HFF-Myc (cell line): Measurements from ENCODE around the gene COX18.

Source experiments
- DNase-seq: peaks from one replicate; pipeline ENCODE4 v3.0.0-alpha.2; 2011; ENCODE audit warnings: low read depth; ENCODE audit errors: extremely low read depth
- H3K4me3 ChIP-seq: replicated peaks from 2 replicates; pipeline ENCODE4 v1.5.1; 2011; ENCODE audit warnings: low read depth, mild to moderate bottlenecking, control low read depth, low read length
- TF ChIP-seq, protein P1 (sequence below): IDR thresholded peaks from 2 replicates; pipeline ENCODE4 v1.5.1; 2012; ENCODE audit warnings: mild to moderate bottlenecking, low read depth, low read length, control low read depth; ENCODE audit errors: missing control alignments

Gene COX18

DNA sequence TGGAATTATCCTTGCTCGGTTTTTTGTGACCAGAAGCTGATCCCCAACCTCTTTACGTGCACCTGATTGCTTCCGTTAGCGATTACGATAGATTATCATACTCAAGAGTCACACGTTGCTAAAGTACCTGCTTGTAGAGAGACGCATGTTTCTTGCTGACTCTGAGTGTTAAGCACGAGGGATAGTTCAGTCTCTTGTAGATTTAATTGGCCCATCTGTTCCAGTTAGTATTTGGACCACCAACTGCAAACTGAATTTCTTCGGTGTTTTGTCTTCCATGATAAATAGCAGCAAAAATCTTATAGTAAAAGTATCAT lies 516 bp upstream of the COX18 start:
- peak overlapping the region; percentile 70 for H3K4me3 ChIP-seq
- TF ChIP-seq, protein P1, sequence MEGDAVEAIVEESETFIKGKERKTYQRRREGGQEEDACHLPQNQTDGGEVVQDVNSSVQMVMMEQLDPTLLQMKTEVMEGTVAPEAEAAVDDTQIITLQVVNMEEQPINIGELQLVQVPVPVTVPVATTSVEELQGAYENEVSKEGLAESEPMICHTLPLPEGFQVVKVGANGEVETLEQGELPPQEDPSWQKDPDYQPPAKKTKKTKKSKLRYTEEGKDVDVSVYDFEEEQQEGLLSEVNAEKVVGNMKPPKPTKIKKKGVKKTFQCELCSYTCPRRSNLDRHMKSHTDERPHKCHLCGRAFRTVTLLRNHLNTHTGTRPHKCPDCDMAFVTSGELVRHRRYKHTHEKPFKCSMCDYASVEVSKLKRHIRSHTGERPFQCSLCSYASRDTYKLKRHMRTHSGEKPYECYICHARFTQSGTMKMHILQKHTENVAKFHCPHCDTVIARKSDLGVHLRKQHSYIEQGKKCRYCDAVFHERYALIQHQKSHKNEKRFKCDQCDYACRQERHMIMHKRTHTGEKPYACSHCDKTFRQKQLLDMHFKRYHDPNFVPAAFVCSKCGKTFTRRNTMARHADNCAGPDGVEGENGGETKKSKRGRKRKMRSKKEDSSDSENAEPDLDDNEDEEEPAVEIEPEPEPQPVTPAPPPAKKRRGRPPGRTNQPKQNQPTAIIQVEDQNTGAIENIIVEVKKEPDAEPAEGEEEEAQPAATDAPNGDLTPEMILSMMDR = no peak
- DNase-seq = no peak

DNA sequence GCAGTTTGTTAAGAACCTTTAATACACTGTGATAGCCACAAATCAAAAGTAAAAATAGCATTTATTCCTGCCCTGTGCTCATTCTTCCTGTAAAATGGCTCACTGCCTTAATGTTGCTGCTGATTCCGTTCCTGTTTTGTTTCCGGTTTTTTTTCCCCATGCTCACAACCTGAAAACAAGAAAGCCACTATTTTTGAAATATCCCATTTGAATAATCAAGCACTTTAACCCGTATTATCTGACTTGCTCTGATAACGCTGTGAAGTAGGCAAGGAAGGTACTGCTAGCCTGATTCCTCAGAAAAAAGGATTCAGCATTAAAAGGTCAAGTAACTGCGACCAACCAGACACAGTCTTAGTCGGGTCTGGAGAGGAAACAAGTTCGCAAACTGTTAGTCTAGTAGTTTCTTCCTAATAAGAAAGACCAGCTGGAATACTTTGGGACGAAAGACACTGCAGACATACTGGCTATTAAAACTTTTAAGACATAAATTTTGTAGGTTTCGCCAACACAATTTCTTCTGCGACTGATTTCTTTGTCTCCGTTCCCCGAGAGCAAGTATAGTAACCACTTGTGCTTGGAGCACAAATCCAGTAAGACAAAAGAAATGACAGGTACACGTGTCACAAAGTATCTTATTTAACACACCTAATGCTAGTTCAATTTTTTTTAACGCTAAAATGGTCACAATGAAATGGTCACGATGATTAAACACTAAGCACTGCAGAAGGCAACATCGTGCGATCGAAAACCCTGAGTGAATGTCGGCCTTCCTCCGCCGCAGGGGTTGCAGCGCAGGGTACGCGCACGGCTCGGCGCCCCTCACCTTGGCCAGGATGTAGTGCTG lies 802 bp downstream of the COX18 start:
- peak; percentile 10 for DNase-seq

DNA sequence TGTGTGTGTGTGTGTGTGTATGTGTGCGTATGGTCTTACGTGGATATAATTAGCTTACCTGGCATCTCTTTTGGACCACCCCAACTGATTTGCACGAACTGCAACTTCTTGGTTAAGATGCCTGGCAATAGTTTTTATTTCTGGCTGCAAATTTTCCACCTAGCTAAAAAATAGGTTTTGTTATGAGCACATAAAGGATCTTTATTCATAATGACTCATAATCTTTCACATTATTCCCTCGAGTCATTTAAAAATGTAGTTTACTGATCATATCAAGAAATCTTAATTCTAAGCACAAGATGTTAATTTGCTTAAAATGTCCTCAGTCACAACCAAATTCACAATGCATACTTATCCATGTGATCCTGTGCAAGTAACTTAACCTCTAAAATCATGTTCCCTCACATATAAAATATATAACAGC lies 1.5 kb downstream of the COX18 start:
- peak overlapping the region; percentile 70 for H3K4me3 ChIP-seq
- no peak for DNase-seq
- TF ChIP-seq, protein P1 = no peak

More for the DNA sequence above, 802 bp downstream of the COX18 start:
- TF ChIP-seq, protein P1 = no peak
- H3K4me3 ChIP-seq = peak overlapping the region; percentile 70

DNA sequence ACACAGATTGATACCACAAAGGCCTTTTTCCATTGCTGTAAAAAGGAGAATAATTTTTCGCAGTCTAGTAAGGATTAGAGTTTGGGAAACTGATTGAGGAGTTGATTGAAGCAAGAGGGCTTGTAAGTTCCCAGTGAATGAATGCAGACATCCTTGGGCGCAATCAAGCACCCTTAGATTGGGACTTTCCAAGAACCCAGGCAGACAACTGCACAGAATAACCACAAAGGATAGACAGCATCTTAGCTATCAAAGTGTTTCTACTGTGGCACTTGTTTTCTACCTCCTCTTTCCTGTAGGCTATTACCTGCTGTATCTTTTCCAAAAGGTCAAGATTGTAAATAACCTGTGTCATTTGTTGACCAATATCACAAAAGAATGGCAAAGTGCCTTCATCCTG lies 2.6 kb downstream of the COX18 start:
- TF ChIP-seq, protein P1 = no peak
- no peak for DNase-seq
- no peak overlapping the region for H3K4me3 ChIP-seq

DNA sequence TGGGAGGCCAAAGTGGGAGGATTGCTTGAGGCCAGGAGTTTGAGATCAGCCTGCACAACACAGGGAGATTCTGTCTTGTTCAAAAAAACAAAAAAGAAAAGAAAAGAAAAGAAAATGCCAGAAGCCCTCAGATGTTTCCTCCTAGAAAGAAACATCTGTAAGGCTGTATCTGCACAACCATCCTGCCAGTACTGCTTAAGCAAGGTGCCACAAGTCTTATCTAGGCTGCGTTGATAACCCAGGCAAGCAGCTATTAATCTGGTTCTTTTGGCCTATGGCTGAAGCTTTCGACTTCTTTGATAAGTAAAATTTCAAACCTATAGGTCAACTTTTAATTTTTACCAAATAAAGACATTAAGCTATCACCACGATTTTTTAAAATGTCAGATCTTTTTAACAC lies 3.1 kb downstream of the COX18 start:
- TF ChIP-seq, protein P1 = no peak
- H3K4me3 ChIP-seq = no peak overlapping the region
- no peak for DNase-seq

DNA sequence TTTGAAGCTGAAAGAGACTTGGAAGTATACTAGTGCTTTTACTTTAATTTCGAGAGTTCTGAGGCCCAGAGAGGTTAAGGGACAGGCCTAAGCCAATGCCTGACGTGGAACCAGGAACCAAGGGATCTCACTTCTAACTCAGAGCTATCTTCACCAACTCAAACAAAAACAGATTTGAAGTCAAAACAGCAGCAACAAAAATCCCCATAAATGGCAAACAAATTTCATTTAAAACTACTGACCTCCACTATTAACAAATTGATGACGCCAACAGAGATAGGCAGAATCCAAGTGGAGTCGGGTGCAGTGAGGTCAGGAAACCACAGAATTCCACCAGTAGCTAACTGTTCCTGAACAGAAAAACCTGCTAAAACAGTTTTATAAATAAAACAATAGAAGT lies 5.0 kb downstream of the COX18 start:
- TF ChIP-seq, protein P1 = no peak
- no peak for DNase-seq
- no peak overlapping the region for H3K4me3 ChIP-seq
